ENCODE results near the gene LGALS1.
"Not testable (repeated sequence)": the region's sequence is repeated elsewhere in the genome, so short reads cannot be mapped to it uniquely, and the experiment has no call there.

LGALS1 gene

GRCh38 chr22:37639070-37639760, 36.2 kb upstream of the LGALS1 start, which contains the start of gene SH3BP1:
Gene SH3BP1 (plus strand): TSS chr22:37639669. CDS start chr22:37639788, 119 bp downstream.
- DNase-seq (ENCODE audit: low spot score), result peak; percentile 60

GRCh38 chr22:37639771-37640590, 35.5 kb upstream of the LGALS1 start:
- DNase-seq (ENCODE audit: low spot score), result no peak

- DNase-seq (ENCODE audit: low spot score), result no peak
Measured at GRCh38 chr22:37640591-37641560, 34.6 kb upstream of the LGALS1 start.

- no peak for DNase-seq (ENCODE audit: low spot score)
Measured at GRCh38 chr22:37641561-37641949, 33.9 kb upstream of the LGALS1 start.

- peak; percentile 87 for DNase-seq (ENCODE audit: low spot score)
Measured at GRCh38 chr22:37643225-37643847, 32.1 kb upstream of the LGALS1 start.

GRCh38 chr22:37647317-37647716, 28.1 kb upstream of the LGALS1 start:
- DNase-seq (ENCODE audit: low spot score), result no peak

- no peak for DNase-seq (ENCODE audit: low spot score)
Measured at GRCh38 chr22:37647928-37648327, 27.5 kb upstream of the LGALS1 start.

GRCh38 chr22:37650463-37651136, 24.8 kb upstream of the LGALS1 start:
- no peak for DNase-seq (ENCODE audit: low spot score)

- DNase-seq (ENCODE audit: low spot score), result no peak
Measured at GRCh38 chr22:37654563-37655251, 20.7 kb upstream of the LGALS1 start.

GRCh38 chr22:37655252-37655563, 20.2 kb upstream of the LGALS1 start:
- DNase-seq (ENCODE audit: low spot score), result no peak

- not testable (repeated sequence) for DNase-seq (ENCODE audit: low spot score)
Measured at GRCh38 chr22:37656583-37656982, 18.9 kb upstream of the LGALS1 start.

GRCh38 chr22:37657590-37658132, 17.8 kb upstream of the LGALS1 start:
- peak; percentile 37 for DNase-seq (ENCODE audit: low spot score)

- DNase-seq (ENCODE audit: low spot score), result peak; percentile 100
Measured at GRCh38 chr22:37658133-37659065, 17.0 kb upstream of the LGALS1 start, which contains the start of gene PDXP. Gene PDXP (plus strand): TSS chr22:37658723. CDS start chr22:37658783, 60 bp downstream.

GRCh38 chr22:37659066-37659896, 16.2 kb upstream of the LGALS1 start:
- DNase-seq (ENCODE audit: low spot score), result no peak

GRCh38 chr22:37659897-37660708, 15.3 kb upstream of the LGALS1 start:
- DNase-seq (ENCODE audit: low spot score), result no peak

- DNase-seq (ENCODE audit: low spot score), result no peak
Measured at GRCh38 chr22:37660709-37661045, 14.8 kb upstream of the LGALS1 start.

- peak; percentile 61 for DNase-seq (ENCODE audit: low spot score)
Measured at GRCh38 chr22:37661160-37661924, 14.1 kb upstream of the LGALS1 start.
